ENCODE measurements around the gene RUNX1. TPM values are rescaled to one million over a fixed set of nuclear protein-coding genes. Genes with fewer than 3 reads are reported as not detected.

Gene RUNX1
- total RNA-seq, 2 donors from 2014 or later: 112 to 136 TPM

DNA sequence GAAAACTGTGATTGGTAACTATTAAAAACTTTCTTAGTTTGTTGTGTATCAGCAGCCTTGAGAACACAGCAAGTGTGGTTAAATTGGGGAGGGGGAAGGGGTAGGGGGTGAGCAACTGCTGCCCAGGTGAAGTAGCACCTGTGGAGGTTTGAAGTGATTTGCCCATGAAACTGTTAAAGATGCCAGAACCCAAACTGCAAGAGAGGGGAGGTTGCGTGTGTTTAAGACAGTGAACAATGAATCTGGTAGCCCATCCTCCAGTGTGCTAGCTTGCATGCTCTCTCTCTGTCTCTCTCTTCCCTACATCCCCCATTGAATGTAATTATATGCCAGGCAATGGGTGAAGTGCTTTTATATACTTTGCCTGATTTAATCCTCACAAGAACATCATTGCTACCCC is 154.7 kb downstream of the RUNX1 start:
- Mint-ChIP-seq H3K27me3 (no peaks in the 10 kb centered on the region), H3K4me3 (peak overlapping the region; percentile 57), H3K9me3 (peaks cover 7% of the 10 kb centered on the region), H3K4me1 (peaks cover 53% of the 10 kb centered on the region), H3K27ac (no peak overlapping the region), H3K36me3 (ENCODE audit: low read depth) (peaks cover 14% of the 10 kb centered on the region)
- ATAC-seq (replicated peaks): no peak

DNA sequence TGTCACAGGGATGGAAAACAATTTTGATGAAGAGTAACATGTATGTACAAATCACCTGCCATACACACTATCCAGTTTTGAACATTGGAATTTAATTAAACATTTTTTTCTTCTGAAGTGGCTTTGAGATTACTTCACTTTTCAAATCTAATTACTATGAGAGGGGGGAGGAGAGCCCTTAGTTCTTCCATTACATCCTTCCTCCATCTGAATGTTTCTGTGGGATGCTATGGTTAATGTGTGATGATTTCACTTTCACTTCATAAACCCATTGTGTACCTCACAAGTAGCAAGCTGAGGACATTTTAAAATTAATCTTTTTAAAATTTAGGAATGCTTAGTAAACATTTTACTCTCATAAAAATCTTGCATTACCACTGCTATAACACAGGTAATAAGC is 156.9 kb downstream of the RUNX1 start:
- Mint-ChIP-seq H3K4me1 (peaks cover 42% of the 10 kb centered on the region), H3K36me3 (ENCODE audit: low read depth) (peaks cover 26% of the 10 kb centered on the region), H3K4me3 (peak overlapping the region; percentile 78), H3K27me3 (no peaks in the 10 kb centered on the region), H3K9me3 (peaks cover 7% of the 10 kb centered on the region), H3K27ac (no peak overlapping the region)
- no peak for ATAC-seq (replicated peaks)

DNA sequence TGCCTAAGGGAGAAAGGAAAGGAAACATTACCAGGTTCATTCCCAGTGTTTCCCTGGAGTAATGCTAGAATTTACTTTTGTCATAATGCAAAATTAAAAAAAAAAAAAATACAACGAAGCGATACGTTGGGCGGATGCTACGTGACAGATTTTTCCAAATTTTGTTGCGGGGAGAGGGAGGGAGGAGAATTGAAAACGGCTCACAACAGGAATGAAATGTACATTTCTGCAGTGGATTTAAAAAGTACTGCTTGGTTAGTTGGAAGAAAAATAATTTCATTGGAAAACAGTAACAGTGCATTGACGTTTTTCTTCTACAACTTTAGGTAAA is 157.5 kb downstream of the RUNX1 start:
- Mint-ChIP-seq H3K4me1 (peaks cover 35% of the 10 kb centered on the region), H3K9me3 (peaks cover 7% of the 10 kb centered on the region), H3K27me3 (no peaks in the 10 kb centered on the region), H3K27ac (no peak overlapping the region), H3K4me3 (peak overlapping the region; percentile 78), H3K36me3 (ENCODE audit: low read depth) (peaks cover 33% of the 10 kb centered on the region)
- ATAC-seq (replicated peaks): no peak

DNA sequence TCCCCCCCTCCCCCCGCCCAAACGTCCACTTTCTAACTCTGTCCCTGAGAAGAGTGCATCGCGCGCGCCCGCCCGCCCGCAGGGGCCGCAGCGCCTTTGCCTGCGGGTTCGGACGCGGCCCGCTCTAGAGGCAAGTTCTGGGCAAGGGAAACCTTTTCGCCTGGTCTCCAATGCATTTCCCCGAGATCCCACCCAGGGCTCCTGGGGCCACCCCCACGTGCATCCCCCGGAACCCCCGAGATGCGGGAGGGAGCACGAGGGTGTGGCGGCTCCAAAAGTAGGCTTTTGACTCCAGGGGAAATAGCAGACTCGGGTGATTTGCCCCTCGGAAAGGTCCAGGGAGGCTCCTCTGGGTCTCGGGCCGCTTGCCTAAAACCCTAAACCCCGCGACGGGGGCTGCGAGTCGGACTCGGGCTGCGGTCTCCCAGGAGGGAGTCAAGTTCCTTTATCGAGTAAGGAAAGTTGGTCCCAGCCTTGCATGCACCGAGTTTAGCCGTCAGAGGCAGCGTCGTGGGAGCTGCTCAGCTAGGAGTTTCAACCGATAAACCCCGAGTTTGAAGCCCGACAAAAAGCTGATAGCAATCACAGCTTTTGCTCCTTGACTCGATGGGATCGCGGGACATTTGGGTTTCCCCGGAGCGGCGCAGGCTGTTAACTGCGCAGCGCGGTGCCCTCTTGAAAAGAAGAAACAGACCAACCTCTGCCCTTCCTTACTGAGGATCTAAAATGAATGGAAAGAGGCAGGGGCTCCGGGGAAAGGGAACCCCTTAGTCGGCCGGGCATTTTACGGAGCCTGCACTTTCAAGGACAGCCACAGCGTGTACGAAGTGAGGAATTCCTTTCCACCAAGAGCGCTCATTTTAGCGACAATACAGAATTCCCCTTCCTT is 158.1 kb downstream of the RUNX1 start:
- no peak overlapping the region for H3K27ac Mint-ChIP-seq
- H3K4me1 Mint-ChIP-seq: peaks cover 32% of the 10 kb centered on the region
- peak overlapping the region; percentile 78 for H3K4me3 Mint-ChIP-seq
- no peaks in the 10 kb centered on the region for H3K27me3 Mint-ChIP-seq
- H3K36me3 Mint-ChIP-seq (ENCODE audit: low read depth): peaks cover 39% of the 10 kb centered on the region
- no peak for ATAC-seq (replicated peaks)
- peaks cover 4% of the 10 kb centered on the region for H3K9me3 Mint-ChIP-seq

DNA sequence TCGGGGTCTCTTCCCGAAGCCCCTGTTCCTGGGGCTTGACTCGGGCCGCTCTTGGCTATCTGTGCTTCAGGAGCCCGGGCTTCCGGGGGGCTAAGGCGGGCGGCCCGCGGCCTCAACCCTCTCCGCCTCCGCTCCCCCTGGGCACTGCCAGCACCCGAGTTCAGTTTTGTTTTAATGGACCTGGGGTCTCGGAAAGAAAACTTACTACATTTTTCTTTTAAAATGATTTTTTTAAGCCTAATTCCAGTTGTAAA is 158.7 kb downstream of the RUNX1 start:
- Mint-ChIP-seq H3K36me3 (ENCODE audit: low read depth) (peaks cover 45% of the 10 kb centered on the region), H3K9me3 (peaks cover 3% of the 10 kb centered on the region), H3K27ac (no peak overlapping the region), H3K4me1 (peaks cover 26% of the 10 kb centered on the region), H3K27me3 (no peaks in the 10 kb centered on the region), H3K4me3 (peak overlapping the region; percentile 78)
- ATAC-seq (replicated peaks): no peak

DNA sequence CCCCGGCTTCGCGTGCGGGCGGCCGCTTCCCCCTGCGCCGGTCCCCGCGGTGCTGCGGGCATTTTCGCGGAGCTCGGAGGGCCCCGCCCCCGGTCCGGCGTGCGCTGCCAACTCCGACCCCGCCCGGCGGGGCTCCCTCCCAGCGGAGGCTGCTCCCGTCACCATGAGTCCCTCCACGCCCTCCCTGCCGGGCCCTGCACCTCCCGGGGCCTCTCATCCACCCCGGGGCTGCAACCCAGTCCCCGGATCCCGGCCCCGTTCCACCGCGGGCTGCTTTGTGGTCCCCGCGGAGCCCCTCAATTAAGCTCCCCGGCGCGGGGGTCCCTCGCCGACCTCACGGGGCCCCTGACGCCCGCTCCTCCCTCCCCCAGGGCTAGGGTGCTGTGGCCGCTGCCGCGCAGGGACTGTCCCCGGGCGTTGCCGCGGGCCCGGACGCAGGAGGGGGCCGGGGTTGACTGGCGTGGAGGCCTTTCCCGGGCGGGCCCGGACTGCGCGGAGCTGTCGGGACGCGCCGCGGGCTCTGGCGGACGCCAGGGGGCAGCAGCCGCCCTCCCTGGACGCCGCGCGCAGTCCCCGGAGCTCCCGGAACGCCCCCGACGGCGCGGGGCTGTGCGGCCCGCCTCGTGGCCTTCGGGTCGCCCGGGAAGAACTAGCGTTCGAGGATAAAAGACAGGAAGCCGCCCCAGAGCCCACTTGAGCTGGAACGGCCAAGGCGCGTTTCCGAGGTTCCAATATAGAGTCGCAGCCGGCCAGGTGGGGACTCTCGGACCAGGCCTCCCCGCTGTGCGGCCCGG is 159.2 kb downstream of the RUNX1 start:
- peaks cover 50% of the 10 kb centered on the region for H3K36me3 Mint-ChIP-seq (ENCODE audit: low read depth)
- peak overlapping the region; percentile 78 for H3K4me3 Mint-ChIP-seq
- H3K27ac Mint-ChIP-seq: peak overlapping the region; percentile 88
- peaks cover 22% of the 10 kb centered on the region for H3K4me1 Mint-ChIP-seq
- H3K9me3 Mint-ChIP-seq: no peaks in the 10 kb centered on the region
- no peaks in the 10 kb centered on the region for H3K27me3 Mint-ChIP-seq
- peak; percentile 62 for ATAC-seq (replicated peaks)

DNA sequence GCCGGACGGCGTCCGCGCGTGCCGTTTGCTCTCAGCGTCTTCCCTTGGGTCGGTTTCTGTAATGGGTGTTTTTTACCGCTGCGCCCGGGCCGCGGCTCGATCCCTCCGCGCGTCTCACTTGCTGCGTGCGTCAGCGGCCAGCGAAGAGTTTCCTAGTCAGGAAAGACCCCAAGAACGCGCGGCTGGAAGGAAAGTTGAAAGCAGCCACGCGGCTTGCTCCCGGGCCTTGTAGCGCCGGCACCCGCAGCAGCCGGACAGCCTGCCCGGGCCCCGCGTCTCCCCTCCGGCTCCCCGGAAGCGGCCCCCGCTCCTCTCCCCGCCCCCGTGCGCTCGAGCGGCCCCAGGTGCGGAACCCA is 159.8 kb downstream of the RUNX1 start:
- ATAC-seq (replicated peaks): no peak
- no peaks in the 10 kb centered on the region for H3K27me3 Mint-ChIP-seq
- H3K4me3 Mint-ChIP-seq: peak overlapping the region; percentile 78
- H3K9me3 Mint-ChIP-seq: no peaks in the 10 kb centered on the region
- H3K4me1 Mint-ChIP-seq: peaks cover 17% of the 10 kb centered on the region
- H3K36me3 Mint-ChIP-seq (ENCODE audit: low read depth): peaks cover 56% of the 10 kb centered on the region
- peak overlapping the region; percentile 88 for H3K27ac Mint-ChIP-seq

DNA sequence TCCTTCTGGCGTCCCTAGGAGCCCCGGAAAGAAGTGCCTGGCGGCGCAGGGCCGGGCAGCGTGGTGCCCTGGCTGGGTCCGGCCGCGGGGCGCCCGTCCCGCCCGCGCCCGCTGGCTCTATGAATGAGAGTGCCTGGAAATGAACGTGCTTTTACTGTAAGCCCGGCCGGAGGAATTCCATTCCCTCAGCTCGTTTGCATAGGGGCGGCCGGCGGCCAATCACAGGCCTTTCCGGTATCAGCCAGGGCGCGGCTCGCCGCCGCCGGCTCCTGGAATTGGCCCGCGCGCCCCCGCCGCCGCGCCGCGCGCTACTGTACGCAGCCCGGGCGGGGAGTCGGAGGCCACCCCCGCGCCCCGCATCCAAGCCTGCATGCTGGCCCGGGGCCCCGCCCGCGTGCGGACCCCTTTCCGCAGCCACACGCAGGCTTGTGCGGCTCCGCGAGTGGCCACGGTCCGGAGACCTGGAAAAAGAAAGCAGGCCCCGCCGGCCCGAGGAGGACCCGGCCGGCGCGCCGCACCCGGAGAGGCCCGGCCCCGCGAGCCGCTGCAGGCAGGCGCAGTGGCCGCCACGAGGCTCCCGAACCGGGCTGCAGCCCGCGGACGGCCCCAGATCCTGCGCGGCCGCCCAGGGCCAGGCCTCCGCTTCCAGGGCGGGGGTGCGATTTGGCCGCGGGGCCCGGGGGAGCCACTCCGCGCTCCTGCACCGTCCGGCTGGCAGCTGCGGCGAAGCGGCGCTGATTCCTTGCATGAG is 160.4 kb downstream of the RUNX1 start:
- no peaks in the 10 kb centered on the region for H3K27me3 Mint-ChIP-seq
- no peaks in the 10 kb centered on the region for H3K9me3 Mint-ChIP-seq
- peak overlapping the region; percentile 100 for H3K27ac Mint-ChIP-seq
- H3K4me3 Mint-ChIP-seq: peak overlapping the region; percentile 95
- peak; percentile 63 for ATAC-seq (replicated peaks)
- H3K36me3 Mint-ChIP-seq (ENCODE audit: low read depth): peaks cover 61% of the 10 kb centered on the region
- peaks cover 16% of the 10 kb centered on the region for H3K4me1 Mint-ChIP-seq

DNA sequence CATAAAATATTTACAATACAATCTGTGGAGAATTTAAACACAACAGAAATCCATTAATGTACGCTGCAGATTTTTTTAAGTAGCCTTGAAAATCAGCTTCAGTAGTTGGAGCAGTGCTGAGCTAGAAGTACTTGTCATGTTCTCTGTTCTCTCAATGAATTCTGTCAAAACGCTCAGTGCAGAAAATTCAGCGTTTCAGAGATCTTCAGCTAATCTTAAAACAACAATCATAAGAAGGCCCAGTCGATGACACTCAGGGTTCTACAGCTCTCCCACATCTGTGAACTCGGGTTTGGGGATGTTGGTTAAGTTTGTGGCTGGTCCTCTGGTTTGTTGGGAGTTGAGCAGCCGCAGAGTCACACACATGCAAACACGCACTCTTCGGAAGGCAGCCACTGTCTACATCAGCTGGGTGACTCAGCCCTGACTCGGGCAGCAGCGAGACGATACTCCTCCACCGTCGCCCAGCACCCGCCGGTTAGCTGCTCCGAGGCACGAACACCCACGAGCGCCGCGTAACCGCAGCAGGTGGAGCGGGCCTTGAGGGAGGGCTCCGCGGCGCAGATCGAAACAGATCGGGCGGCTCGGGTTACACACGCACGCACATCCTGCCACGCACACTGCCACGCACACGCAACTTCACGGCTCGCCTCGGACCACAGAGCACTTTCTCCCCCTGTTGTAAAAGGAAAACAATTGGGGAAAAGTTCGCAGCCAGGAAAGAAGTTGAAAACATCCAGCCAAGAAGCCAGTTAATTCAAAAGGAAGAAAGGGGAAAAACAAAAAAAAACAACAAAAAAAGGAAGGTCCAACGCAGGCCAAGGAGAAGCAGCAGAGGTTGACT is 161.2 kb downstream of the RUNX1 start:
- ATAC-seq (replicated peaks): peak; percentile 72
- H3K9me3 Mint-ChIP-seq: no peaks in the 10 kb centered on the region
- H3K4me1 Mint-ChIP-seq: peaks cover 18% of the 10 kb centered on the region
- no peaks in the 10 kb centered on the region for H3K27me3 Mint-ChIP-seq
- H3K36me3 Mint-ChIP-seq (ENCODE audit: low read depth): peaks cover 69% of the 10 kb centered on the region
- H3K27ac Mint-ChIP-seq: peak overlapping the region; percentile 100
- H3K4me3 Mint-ChIP-seq: peak overlapping the region; percentile 95

DNA sequence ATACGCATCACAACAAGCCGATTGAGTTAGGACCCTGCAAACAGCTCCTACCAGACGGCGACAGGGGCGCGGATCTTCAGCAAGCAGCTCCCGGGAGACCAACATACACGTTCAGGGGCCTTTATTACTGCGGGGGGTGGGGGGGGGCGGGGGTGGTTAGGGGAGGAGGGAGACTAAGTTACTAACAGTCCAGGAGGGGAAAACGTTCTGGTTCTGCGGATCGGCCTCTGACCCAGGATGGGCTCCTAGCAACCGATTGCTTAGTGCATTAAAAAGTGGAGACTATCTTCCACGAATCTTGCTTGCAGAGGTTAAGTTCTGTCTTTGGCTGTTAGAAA is 162.0 kb downstream of the RUNX1 start:
- Mint-ChIP-seq H3K4me3 (peak overlapping the region; percentile 95), H3K27me3 (no peaks in the 10 kb centered on the region), H3K9me3 (no peaks in the 10 kb centered on the region), H3K27ac (peak overlapping the region; percentile 100), H3K4me1 (peaks cover 27% of the 10 kb centered on the region), H3K36me3 (ENCODE audit: low read depth) (peaks cover 78% of the 10 kb centered on the region)
- no peak for ATAC-seq (replicated peaks)

DNA sequence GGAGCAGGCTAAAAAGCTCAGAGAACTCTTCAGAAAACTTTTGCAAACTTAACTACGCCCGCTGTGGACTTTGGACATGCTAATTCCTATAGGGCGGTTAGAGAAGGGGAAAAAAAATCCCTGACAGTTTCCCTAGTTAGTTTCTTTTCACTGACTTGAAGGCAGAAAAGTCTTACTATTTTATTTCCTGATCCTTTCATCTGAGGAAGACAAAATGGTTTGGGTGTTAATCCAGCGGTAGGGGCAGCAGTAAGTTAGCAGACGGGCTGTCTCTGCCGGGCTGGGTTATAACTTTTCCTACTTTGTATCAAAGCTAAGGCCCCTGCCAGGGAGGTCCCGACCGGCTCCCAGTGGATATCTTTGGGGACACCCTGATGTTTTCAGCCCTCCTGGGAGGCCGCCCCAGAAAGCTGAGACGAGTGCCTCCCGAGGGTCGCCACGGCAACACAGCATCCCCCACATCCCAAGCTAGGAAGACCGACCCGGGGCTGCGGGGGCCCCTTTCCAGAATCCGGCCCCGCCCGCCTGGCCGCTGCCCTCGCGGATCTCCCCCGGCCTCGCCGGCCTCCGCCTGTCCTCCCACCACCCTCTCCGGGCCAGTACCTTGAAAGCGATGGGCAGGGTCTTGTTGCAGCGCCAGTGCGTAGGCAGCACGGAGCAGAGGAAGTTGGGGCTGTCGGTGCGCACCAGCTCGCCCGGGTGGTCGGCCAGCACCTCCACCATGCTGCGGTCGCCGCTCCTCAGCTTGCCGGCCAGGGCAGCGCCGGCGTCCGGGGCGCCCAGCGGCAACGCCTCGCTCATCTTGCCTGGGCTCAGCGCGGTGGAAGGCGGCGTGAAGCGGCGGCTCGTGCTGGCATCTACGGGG is 162.6 kb downstream of the RUNX1 start:
- Mint-ChIP-seq H3K27me3 (no peaks in the 10 kb centered on the region), H3K4me1 (peaks cover 27% of the 10 kb centered on the region), H3K27ac (peak overlapping the region; percentile 100), H3K4me3 (peak overlapping the region; percentile 95), H3K36me3 (ENCODE audit: low read depth) (peaks cover 79% of the 10 kb centered on the region), H3K9me3 (no peaks in the 10 kb centered on the region)
- ATAC-seq (replicated peaks): no peak

DNA sequence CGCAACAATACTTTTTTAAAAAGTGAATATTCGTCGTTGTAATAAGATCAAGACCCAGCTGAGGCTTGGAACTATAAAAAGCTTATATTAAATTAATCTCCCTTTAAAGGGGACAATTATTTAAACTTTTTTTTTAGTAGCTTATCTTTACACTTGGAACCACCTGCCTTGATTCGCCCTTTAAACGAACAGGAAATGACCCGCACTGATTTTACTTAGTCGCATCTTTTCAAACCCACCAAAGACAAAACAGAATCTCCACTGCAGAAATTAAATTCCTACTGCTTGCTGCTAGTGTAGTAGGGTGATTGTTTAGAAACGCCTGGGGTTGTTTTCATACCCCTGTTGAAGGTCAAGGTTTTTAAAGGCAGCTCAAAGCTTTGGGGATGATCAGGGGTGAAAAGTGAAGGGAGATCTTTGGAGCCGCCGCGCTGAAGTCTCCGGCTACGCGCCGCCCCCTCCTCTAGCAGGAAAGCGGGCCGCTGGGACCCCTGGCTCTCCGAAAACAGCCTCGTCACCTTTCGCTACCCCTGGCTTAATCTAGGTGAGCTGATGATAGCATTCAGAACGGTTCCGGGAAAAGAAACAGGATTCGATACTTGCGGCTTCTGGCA is 163.4 kb downstream of the RUNX1 start:
- H3K27ac Mint-ChIP-seq: peak overlapping the region; percentile 100
- H3K4me3 Mint-ChIP-seq: peak overlapping the region; percentile 95
- H3K9me3 Mint-ChIP-seq: no peaks in the 10 kb centered on the region
- H3K4me1 Mint-ChIP-seq: peaks cover 25% of the 10 kb centered on the region
- ATAC-seq (replicated peaks): no peak
- peaks cover 79% of the 10 kb centered on the region for H3K36me3 Mint-ChIP-seq (ENCODE audit: low read depth)
- H3K27me3 Mint-ChIP-seq: no peaks in the 10 kb centered on the region

DNA sequence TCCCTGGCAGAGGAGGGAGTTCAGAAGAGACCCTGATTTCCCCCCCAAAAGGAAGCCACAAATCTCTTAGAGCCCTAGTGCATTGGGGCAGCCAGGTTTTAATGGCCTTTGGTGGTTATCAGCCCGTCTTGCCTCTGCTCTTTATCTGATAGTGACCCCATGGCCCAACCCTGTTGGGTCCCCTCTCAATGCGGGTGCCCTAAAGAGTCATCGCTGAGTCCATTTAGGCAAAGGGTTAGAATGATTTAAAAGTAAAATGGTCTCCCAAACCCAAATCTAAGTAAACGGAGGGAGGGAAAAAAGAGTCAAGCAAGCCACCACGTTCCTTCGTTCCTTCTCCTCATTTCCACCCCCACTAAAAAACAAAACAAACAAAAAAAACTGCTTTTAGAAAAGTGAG is 164.0 kb downstream of the RUNX1 start:
- ATAC-seq (replicated peaks): no peak
- peak overlapping the region; percentile 95 for H3K4me3 Mint-ChIP-seq
- peaks cover 25% of the 10 kb centered on the region for H3K4me1 Mint-ChIP-seq
- no peaks in the 10 kb centered on the region for H3K9me3 Mint-ChIP-seq
- peaks cover 84% of the 10 kb centered on the region for H3K36me3 Mint-ChIP-seq (ENCODE audit: low read depth)
- H3K27me3 Mint-ChIP-seq: no peaks in the 10 kb centered on the region
- peak overlapping the region; percentile 100 for H3K27ac Mint-ChIP-seq
